RWPE2 (cell line): ENCODE measurements around the gene PPME1.

Source experiments
- ATAC-seq: fragments of 200-7000 bp; cut with Tn5 transposase; 3 replicates; pipeline ENCODE4 v1.9.1; 2021; ENCODE audit warnings: low read depth
- DNase-seq: peaks from one replicate; pipeline ENCODE4 v3.0.0-alpha.2; 2020; ENCODE audit warnings: low spot score
- H3K27ac ChIP-seq: fragments of 450-650 bp; 2 replicates; pipeline ENCODE4 v1.5.1; 2017; ENCODE audit warnings: mild to moderate bottlenecking; ENCODE audit not compliant: poor library complexity, severe bottlenecking
- H3K27me3 ChIP-seq: fragments of 250-450 bp; sonication (Bioruptor Pico); 2 replicates; pipeline ENCODE4 v1.5.1; 2021; ENCODE audit warnings: mild to moderate bottlenecking, moderate library complexity; ENCODE audit not compliant: insufficient read depth, poor library complexity, severe bottlenecking
- H3K36me3 ChIP-seq: fragments of 250-450 bp; sonication (Bioruptor Pico); 2 replicates; pipeline ENCODE4 v1.5.1; 2020; ENCODE audit warnings: low read depth, mild to moderate bottlenecking, moderate library complexity
- H3K4me1 ChIP-seq: fragments of 250-450 bp; sonication (Bioruptor Pico); 2 replicates; pipeline ENCODE4 v1.5.1; 2021; ENCODE audit warnings: mild to moderate bottlenecking, moderate library complexity; ENCODE audit not compliant: insufficient read depth, poor library complexity, severe bottlenecking
- H3K4me3 ChIP-seq: fragments of 250-450 bp; sonication (Bioruptor Pico); 2 replicates; pipeline ENCODE4 v1.5.1; 2021; ENCODE audit warnings: mild to moderate bottlenecking, moderate library complexity; ENCODE audit not compliant: severe bottlenecking
- H3K9me3 ChIP-seq: fragments of 250-450 bp; sonication (Bioruptor Pico); 2 replicates; pipeline ENCODE4 v1.5.1; 2021; ENCODE audit warnings: mild to moderate bottlenecking, moderate library complexity; ENCODE audit not compliant: severe bottlenecking
- TF ChIP-seq, protein P1 (sequence below): fragments of 450-650 bp; IDR thresholded peaks from one replicate; pipeline ENCODE4 v1.5.1; 2017; ENCODE audit warnings: mild to moderate bottlenecking, moderate library complexity; ENCODE audit not compliant: poor library complexity, severe bottlenecking

The PPME1 gene

DNA sequence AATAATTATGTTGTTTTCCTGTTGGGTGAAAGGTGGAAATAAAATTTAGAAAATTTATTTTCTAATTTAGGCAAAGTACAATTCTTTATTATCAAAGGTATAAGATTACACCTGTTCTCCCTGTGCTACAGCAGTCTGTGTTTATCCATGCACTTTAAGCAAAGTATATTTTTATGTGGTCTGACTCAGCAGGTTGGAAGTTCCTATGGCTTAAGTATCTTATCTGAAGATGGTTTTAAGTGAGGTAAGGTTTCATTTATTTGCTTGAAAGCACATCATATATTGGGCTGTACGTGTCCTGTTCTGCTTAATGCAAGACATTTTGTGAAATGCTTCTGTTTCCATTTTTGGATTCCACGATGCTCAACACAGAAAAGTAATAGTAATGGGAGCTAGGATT lies 14.6 kb downstream of the PPME1 start:
- Histone ChIP-seq H3K36me3 (peaks cover 8% of the 10 kb centered on the region; the same call in 1 of the 2 replicates), H3K4me3 (no peak overlapping the region), H3K27me3 (no peaks in the 10 kb centered on the region), H3K9me3 (no peaks in the 10 kb centered on the region), H3K27ac (no peak overlapping the region), H3K4me1 (no peaks in the 10 kb centered on the region)
- ATAC-seq (peak; percentile 72), DNase-seq (no peak)
- TF ChIP-seq, protein P1, sequence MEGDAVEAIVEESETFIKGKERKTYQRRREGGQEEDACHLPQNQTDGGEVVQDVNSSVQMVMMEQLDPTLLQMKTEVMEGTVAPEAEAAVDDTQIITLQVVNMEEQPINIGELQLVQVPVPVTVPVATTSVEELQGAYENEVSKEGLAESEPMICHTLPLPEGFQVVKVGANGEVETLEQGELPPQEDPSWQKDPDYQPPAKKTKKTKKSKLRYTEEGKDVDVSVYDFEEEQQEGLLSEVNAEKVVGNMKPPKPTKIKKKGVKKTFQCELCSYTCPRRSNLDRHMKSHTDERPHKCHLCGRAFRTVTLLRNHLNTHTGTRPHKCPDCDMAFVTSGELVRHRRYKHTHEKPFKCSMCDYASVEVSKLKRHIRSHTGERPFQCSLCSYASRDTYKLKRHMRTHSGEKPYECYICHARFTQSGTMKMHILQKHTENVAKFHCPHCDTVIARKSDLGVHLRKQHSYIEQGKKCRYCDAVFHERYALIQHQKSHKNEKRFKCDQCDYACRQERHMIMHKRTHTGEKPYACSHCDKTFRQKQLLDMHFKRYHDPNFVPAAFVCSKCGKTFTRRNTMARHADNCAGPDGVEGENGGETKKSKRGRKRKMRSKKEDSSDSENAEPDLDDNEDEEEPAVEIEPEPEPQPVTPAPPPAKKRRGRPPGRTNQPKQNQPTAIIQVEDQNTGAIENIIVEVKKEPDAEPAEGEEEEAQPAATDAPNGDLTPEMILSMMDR: no peak

DNA sequence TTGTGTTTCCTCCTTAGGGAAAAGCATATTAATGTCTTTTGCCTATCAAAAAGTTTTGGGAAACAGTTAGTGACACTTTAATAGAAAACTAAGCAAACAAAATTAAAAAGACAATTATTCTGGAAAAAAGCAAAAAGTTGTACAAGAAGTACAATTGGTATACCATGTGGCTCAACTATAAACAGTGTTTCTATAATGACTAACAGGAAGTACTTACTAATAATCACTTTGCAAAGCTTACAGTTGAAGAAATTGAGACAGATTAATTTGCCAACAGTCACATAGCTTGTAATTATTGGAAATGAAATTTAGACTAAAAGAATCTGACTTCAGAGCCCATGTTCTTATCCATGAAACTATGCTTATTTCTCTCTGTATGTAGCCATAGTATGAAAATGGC lies 24.7 kb downstream of the PPME1 start:
- DNase-seq (no peak), ATAC-seq (0 out of 3 replicates have a peak, but pooled peaks have one; percentile 31)
- Histone ChIP-seq H3K9me3 (no peaks in the 10 kb centered on the region), H3K4me1 (peaks cover 8% of the 10 kb centered on the region), H3K36me3 (no peaks in the 10 kb centered on the region), H3K4me3 (no peak overlapping the region), H3K27ac (no peak overlapping the region), H3K27me3 (no peaks in the 10 kb centered on the region)
- TF ChIP-seq, protein P1: no peak

DNA sequence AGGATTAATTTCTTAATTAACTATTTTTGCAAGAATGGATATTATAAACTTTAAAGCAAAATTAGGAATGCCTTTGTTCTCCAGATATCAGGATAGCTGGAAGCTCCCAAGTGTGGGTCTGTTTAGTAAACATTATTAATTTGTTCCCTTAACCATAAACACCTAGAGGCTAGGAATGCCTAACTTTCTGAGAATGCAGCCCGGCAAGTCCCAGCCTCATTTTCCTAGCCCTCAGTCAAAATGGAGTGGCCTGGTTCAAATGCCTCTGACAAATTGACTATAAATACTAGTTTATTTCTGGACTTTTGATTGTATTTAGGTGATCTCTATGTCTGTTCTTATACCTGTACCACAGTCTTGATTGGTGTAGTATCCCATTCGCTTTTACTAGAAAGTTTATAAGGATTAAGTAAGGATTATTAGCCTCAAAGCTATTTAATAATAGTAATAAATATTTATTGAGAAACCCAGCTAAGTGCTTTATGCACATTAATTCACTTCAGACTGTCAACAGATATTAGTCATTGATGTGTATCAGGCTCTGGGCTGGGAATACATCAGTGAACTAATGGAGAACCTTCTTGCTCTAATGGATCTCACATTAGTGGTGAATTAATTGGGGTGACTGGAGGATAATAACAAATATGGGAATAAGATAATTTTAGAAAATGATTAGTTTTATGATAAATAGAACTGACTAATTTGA lies 25.8 kb downstream of the PPME1 start:
- TF ChIP-seq, protein P1: no peak
- no peaks in the 10 kb centered on the region for H3K36me3 ChIP-seq
- no peak for ATAC-seq

DNA sequence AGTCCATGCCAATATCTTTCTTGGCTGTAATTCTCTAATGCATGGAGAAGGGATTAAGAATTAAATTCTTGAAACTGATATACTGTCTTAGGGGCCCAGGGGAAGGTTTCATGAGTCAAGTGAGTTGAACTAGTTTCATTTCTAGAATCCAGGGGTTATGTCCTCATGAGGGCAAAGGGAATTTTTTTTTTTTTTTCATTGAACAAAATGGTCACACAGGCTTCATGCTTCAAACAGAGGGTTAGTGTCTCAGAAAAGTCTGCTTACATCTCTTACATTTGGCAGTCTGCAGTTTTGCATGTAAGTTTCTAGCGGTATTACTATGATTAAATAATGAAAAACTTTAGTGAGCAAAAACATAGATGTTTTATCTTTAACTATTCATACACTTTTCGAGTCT lies 32.9 kb downstream of the PPME1 start:
- H3K9me3 ChIP-seq: no peaks in the 10 kb centered on the region
- TF ChIP-seq, protein P1: no peak
- no peaks in the 10 kb centered on the region for H3K4me1 ChIP-seq
- DNase-seq (no peak), ATAC-seq (no peak)
- H3K27me3 ChIP-seq: no peaks in the 10 kb centered on the region
- no peak overlapping the region for H3K27ac ChIP-seq
- H3K4me3 ChIP-seq: no peak overlapping the region
- H3K36me3 ChIP-seq: peaks cover 38% of the 10 kb centered on the region

More for the DNA sequence above, 25.8 kb downstream of the PPME1 start:
- Histone ChIP-seq H3K4me1 (peaks cover 8% of the 10 kb centered on the region), H3K27me3 (no peaks in the 10 kb centered on the region), H3K9me3 (no peaks in the 10 kb centered on the region), H3K27ac (no peak overlapping the region), H3K4me3 (no peak overlapping the region)
- no peak for DNase-seq

DNA sequence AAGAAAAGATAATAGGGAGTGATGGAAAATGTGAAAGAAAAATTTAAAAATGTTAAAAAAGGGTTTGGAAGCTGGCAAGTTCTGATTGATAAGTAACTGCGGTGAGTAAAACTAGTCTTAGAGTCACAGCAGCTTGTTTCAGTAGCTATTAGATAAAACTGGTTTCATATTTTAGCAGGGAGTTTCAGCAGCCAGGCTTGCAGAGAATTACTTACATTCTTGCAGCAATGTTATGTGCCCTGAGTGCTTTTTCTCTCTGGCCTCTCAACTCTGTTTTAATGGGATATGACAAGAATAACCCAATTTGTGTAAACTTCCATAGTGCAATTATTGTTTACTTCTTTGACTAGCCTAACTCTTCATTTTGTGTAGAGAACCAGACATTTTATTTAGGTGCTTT lies 33.6 kb downstream of the PPME1 start:
- TF ChIP-seq, protein P1: no peak
- no peak for ATAC-seq
- no peaks in the 10 kb centered on the region for H3K4me1 ChIP-seq
- H3K9me3 ChIP-seq: no peaks in the 10 kb centered on the region
- no peak for DNase-seq
- H3K36me3 ChIP-seq: peaks cover 45% of the 10 kb centered on the region
- no peak overlapping the region for H3K4me3 ChIP-seq
- no peak overlapping the region for H3K27ac ChIP-seq
- no peaks in the 10 kb centered on the region for H3K27me3 ChIP-seq
